Measurements from ENCODE around the gene AVEN.
"Not testable (repeated sequence)": the region's sequence is repeated elsewhere in the genome, so short reads cannot be mapped to it uniquely, and the experiment has no call there.

The AVEN gene

GRCh38 chr15:34011481-34011880 is 27.5 kb downstream of the AVEN start:
- no peaks in the 10 kb centered on the region for H3K27me3 ChIP-seq (ENCODE audit: insufficient read depth, low read length)
- no peaks in the 10 kb centered on the region for H3K36me3 ChIP-seq (ENCODE audit: insufficient read depth, low read depth, low read length)
- H3K4me3 ChIP-seq (ENCODE audit: low read length) = no peak overlapping the region

GRCh38 chr15:34010921-34011320 is 28.1 kb downstream of the AVEN start:
- Histone ChIP-seq H3K9ac (ENCODE audit: low read depth, low read length) (no peak overlapping the region), H3K27me3 (ENCODE audit: insufficient read depth, low read length) (no peaks in the 10 kb centered on the region), H3K4me1 (ENCODE audit: insufficient read depth, low read length) (peaks cover 5% of the 10 kb centered on the region; the same call in 1 of the 2 replicates), H3K4me3 (ENCODE audit: low read length) (no peak overlapping the region), H3K9me3 (ENCODE audit: insufficient read depth, low read depth, low read length) (no peaks in the 10 kb centered on the region), H3K27ac (ENCODE audit: low read length) (no peak overlapping the region), H3K36me3 (ENCODE audit: insufficient read depth, low read depth, low read length) (no peaks in the 10 kb centered on the region)

More at GRCh38 chr15:34011481-34011880, 27.5 kb downstream of the AVEN start:
- Histone ChIP-seq H3K9ac (ENCODE audit: low read depth, low read length) (no peak overlapping the region), H3K4me1 (ENCODE audit: insufficient read depth, low read length) (peaks cover 4% of the 10 kb centered on the region; the same call in 1 of the 2 replicates), H3K9me3 (ENCODE audit: insufficient read depth, low read depth, low read length) (no peaks in the 10 kb centered on the region), H3K27ac (ENCODE audit: low read length) (no peak overlapping the region)

GRCh38 chr15:34009656-34010055 is 29.3 kb downstream of the AVEN start:
- Histone ChIP-seq H3K4me3 (ENCODE audit: low read length) (no peak overlapping the region), H3K27ac (ENCODE audit: low read length) (no peak overlapping the region), H3K4me1 (ENCODE audit: insufficient read depth, low read length) (peaks cover 5% of the 10 kb centered on the region; the same call in 1 of the 2 replicates), H3K9me3 (ENCODE audit: insufficient read depth, low read depth, low read length) (no peaks in the 10 kb centered on the region), H3K9ac (ENCODE audit: low read depth, low read length) (no peak overlapping the region), H3K36me3 (ENCODE audit: insufficient read depth, low read depth, low read length) (no peaks in the 10 kb centered on the region), H3K27me3 (ENCODE audit: insufficient read depth, low read length) (no peaks in the 10 kb centered on the region)

- no peak overlapping the region for H3K4me3 ChIP-seq (ENCODE audit: low read length)
- no peaks in the 10 kb centered on the region for H3K27me3 ChIP-seq (ENCODE audit: insufficient read depth, low read length)
- no peaks in the 10 kb centered on the region for H3K36me3 ChIP-seq (ENCODE audit: insufficient read depth, low read depth, low read length)
- peaks cover 3% of the 10 kb centered on the region; the same call in 1 of the 2 replicates for H3K4me1 ChIP-seq (ENCODE audit: insufficient read depth, low read length)
- no peak overlapping the region for H3K9ac ChIP-seq (ENCODE audit: low read depth, low read length)
- H3K9me3 ChIP-seq (ENCODE audit: insufficient read depth, low read depth, low read length) = no peaks in the 10 kb centered on the region
- no peak overlapping the region for H3K27ac ChIP-seq (ENCODE audit: low read length)
Measured at GRCh38 chr15:34006381-34006780, 32.6 kb downstream of the AVEN start.

GRCh38 chr15:34001536-34001935 is 37.5 kb downstream of the AVEN start:
- Histone ChIP-seq H3K27me3 (ENCODE audit: insufficient read depth, low read length) (no peaks in the 10 kb centered on the region), H3K4me3 (ENCODE audit: low read length) (no peak overlapping the region), H3K27ac (ENCODE audit: low read length) (no peak overlapping the region), H3K9ac (ENCODE audit: low read depth, low read length) (no peak overlapping the region), H3K4me1 (ENCODE audit: insufficient read depth, low read length) (peaks cover 2% of the 10 kb centered on the region; the same call in 1 of the 2 replicates), H3K9me3 (ENCODE audit: insufficient read depth, low read depth, low read length) (no peaks in the 10 kb centered on the region), H3K36me3 (ENCODE audit: insufficient read depth, low read depth, low read length) (no peaks in the 10 kb centered on the region)

GRCh38 chr15:33995666-33996065 is 43.3 kb downstream of the AVEN start:
- H3K9me3 ChIP-seq (ENCODE audit: insufficient read depth, low read depth, low read length) = not testable (repeated sequence)

GRCh38 chr15:33994005-33994615 is 44.9 kb downstream of the AVEN start:
- no peaks in the 10 kb centered on the region for H3K27me3 ChIP-seq (ENCODE audit: insufficient read depth, low read length)
- H3K4me1 ChIP-seq (ENCODE audit: insufficient read depth, low read length) = no peaks in the 10 kb centered on the region
- H3K9me3 ChIP-seq (ENCODE audit: insufficient read depth, low read depth, low read length) = peaks cover 4% of the 10 kb centered on the region; the same call in 1 of the 2 replicates
- no peak overlapping the region for H3K27ac ChIP-seq (ENCODE audit: low read length)
- no peak overlapping the region for H3K9ac ChIP-seq (ENCODE audit: low read depth, low read length)
- H3K36me3 ChIP-seq (ENCODE audit: insufficient read depth, low read depth, low read length) = no peaks in the 10 kb centered on the region
- no peak overlapping the region for H3K4me3 ChIP-seq (ENCODE audit: low read length)

More at GRCh38 chr15:33995666-33996065, 43.3 kb downstream of the AVEN start:
- H3K27ac ChIP-seq (ENCODE audit: low read length); H3K27me3 ChIP-seq (ENCODE audit: insufficient read depth, low read length); H3K4me3 ChIP-seq (ENCODE audit: low read length); H3K9ac ChIP-seq (ENCODE audit: low read depth, low read length); H3K4me1 ChIP-seq (ENCODE audit: insufficient read depth, low read length); H3K36me3 ChIP-seq (ENCODE audit: insufficient read depth, low read depth, low read length): not testable (repeated sequence)

- Histone ChIP-seq H3K27me3 (ENCODE audit: insufficient read depth, low read length) (no peaks in the 10 kb centered on the region), H3K36me3 (ENCODE audit: insufficient read depth, low read depth, low read length) (no peaks in the 10 kb centered on the region), H3K9ac (ENCODE audit: low read depth, low read length) (no peak overlapping the region), H3K27ac (ENCODE audit: low read length) (no peak overlapping the region), H3K9me3 (ENCODE audit: insufficient read depth, low read depth, low read length) (no peaks in the 10 kb centered on the region), H3K4me3 (ENCODE audit: low read length) (no peak overlapping the region), H3K4me1 (ENCODE audit: insufficient read depth, low read length) (peaks cover 10% of the 10 kb centered on the region)
Measured at GRCh38 chr15:33988384-33988783, 50.6 kb downstream of the AVEN start.

- H3K4me1 ChIP-seq (ENCODE audit: insufficient read depth, low read length) = peaks cover 10% of the 10 kb centered on the region
- no peaks in the 10 kb centered on the region for H3K36me3 ChIP-seq (ENCODE audit: insufficient read depth, low read depth, low read length)
- H3K9ac ChIP-seq (ENCODE audit: low read depth, low read length) = no peak overlapping the region
- no peaks in the 10 kb centered on the region for H3K27me3 ChIP-seq (ENCODE audit: insufficient read depth, low read length)
- H3K4me3 ChIP-seq (ENCODE audit: low read length) = no peak overlapping the region
- no peak overlapping the region for H3K27ac ChIP-seq (ENCODE audit: low read length)
- H3K9me3 ChIP-seq (ENCODE audit: insufficient read depth, low read depth, low read length) = no peaks in the 10 kb centered on the region
Measured at GRCh38 chr15:33987444-33987843, 51.6 kb downstream of the AVEN start.

GRCh38 chr15:33985751-33986150 is 53.3 kb downstream of the AVEN start:
- H3K4me3 ChIP-seq (ENCODE audit: low read length) = no peak overlapping the region
- peaks cover 14% of the 10 kb centered on the region for H3K4me1 ChIP-seq (ENCODE audit: insufficient read depth, low read length)
- no peak overlapping the region for H3K27ac ChIP-seq (ENCODE audit: low read length)
- H3K36me3 ChIP-seq (ENCODE audit: insufficient read depth, low read depth, low read length) = no peaks in the 10 kb centered on the region
- no peak overlapping the region for H3K9ac ChIP-seq (ENCODE audit: low read depth, low read length)
- no peaks in the 10 kb centered on the region for H3K27me3 ChIP-seq (ENCODE audit: insufficient read depth, low read length)
- no peaks in the 10 kb centered on the region for H3K9me3 ChIP-seq (ENCODE audit: insufficient read depth, low read depth, low read length)

GRCh38 chr15:33985287-33985686 is 53.7 kb downstream of the AVEN start:
- Histone ChIP-seq H3K4me3 (ENCODE audit: low read length) (no peak overlapping the region), H3K36me3 (ENCODE audit: insufficient read depth, low read depth, low read length) (no peaks in the 10 kb centered on the region), H3K27ac (ENCODE audit: low read length) (no peak overlapping the region), H3K4me1 (ENCODE audit: insufficient read depth, low read length) (peaks cover 14% of the 10 kb centered on the region), H3K9ac (ENCODE audit: low read depth, low read length) (no peak overlapping the region), H3K9me3 (ENCODE audit: insufficient read depth, low read depth, low read length) (no peaks in the 10 kb centered on the region), H3K27me3 (ENCODE audit: insufficient read depth, low read length) (no peaks in the 10 kb centered on the region)

GRCh38 chr15:33982516-33982915 is 56.5 kb downstream of the AVEN start:
- no peaks in the 10 kb centered on the region for H3K27me3 ChIP-seq (ENCODE audit: insufficient read depth, low read length)
- no peaks in the 10 kb centered on the region for H3K36me3 ChIP-seq (ENCODE audit: insufficient read depth, low read depth, low read length)
- H3K27ac ChIP-seq (ENCODE audit: low read length) = no peak overlapping the region
- H3K4me3 ChIP-seq (ENCODE audit: low read length) = no peak overlapping the region
- H3K9me3 ChIP-seq (ENCODE audit: insufficient read depth, low read depth, low read length) = no peaks in the 10 kb centered on the region
- peaks cover 14% of the 10 kb centered on the region for H3K4me1 ChIP-seq (ENCODE audit: insufficient read depth, low read length)
- no peak overlapping the region for H3K9ac ChIP-seq (ENCODE audit: low read depth, low read length)

All from iPS-20b (cell line).